Measurements from ENCODE around the gene POU6F2.
A peak's percentile ranks its signal among the peaks of the same experiment; 100 is the strongest.

POU6F2 gene

DNA sequence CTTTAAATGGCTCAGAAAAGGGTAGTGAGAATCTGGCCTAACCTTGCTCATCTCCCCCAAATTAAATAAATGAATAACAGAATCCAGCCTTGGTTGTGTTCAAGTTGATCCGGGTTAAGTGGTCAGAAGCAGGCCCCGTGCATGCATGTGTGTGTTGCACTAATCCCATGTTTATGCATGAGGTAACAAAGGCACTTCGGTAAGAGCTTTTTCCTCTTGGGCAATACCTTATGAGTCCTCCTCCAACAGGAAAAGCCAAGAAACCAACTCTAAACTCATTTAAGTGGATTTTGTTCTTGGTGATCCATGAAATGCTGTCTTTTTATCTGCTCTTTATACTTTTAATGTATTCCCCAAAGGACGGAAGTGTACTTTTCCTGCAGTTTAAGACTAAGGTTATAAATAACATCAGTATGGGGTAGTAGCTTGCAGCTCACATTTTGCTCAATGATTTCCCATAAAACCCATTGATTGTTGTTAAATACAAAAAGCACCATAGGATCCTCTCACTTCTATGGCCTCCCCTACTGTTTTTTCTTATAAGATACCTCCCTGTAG lies 483.6 kb downstream of the POU6F2 start:
- DNase-seq, result no peak

- no peak for DNase-seq
Observed at GRCh38 chr7:39463252-39463651, 485.5 kb downstream of the POU6F2 start.

GRCh38 chr7:39464350-39465054 lies 486.8 kb downstream of the POU6F2 start:
- no peak for DNase-seq

DNA sequence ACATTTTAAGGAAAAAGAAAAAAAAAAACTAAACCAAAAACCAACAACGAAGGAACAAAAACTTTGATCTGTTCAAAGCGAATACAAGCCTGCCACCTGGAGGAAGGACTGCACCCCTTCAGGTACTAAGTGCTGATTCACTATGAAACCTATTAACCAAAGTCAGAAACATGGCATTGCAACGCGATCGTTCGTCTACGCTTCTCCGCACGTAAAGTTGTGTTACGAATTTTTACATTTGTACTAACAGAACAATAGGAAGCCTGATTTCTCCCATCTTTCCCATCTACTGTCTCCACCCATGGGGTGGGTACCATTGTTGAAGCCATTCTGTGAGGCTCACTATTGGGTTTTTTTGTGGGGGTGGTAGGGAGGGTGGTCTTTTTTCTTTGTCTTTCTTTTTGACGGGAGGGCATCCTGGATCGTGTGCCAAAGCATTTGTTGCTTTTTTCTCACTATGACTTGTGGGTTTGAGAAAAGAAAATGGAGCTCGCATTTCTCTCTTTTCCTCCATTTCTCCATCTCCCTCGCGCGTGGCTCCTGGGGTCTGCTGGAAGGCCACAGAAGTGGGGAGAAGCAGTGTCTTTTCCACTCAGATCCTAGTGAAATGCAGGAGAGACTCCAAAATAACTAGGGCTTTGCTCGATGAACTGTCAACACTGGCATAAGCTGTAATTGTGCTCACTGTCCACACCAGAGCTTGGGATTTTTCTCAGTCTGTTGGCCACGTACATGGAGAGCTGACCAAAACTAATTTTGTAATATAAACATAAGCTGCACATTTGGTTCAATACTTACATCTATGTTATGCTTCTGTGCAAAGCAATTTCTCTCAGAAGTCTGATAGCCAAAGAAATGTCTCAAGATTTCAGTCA lies 487.6 kb downstream of the POU6F2 start:
- peak; percentile 39 for DNase-seq

DNA sequence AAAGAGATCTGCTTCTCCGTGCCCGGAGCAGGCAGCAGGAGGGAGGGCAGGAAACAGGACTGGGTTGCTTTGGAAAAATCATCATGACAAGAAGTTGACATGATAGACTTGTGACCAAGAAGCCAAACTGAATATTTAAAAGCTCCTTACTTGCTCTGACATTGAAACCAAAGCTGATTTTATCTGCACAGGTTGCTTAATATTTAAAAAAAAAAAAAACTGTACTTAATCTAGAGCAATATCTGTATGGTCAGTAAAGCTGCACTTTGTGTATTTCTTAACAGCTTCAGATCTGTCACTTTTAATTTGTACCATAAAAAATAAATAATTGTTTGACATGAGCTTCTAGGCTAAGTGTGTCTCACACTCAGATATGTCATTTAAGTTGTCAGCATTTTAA lies 490.6 kb downstream of the POU6F2 start:
- DNase-seq, result no peak

GRCh38 chr7:39468808-39469374 lies 491.2 kb downstream of the POU6F2 start:
- DNase-seq, result no peak

DNA sequence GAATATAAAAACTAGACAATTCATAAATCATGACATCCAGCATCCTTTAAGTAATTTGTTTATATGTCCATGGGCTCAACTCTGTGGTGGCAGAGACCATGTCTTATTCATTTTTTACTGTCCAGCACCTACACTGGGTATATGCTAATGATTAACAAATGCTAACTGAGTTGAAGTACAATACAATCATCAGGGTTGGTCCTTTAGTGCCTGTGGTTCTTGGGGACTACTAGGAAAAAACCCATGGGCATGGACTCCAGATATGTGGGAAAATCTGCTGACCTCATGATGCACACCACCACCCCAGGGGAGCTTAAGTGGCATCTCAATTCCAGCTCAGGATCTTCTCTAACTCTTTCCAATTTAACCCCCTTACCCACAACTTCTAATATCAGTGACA lies 503.2 kb downstream of the POU6F2 start:
- no peak for DNase-seq

GRCh38 chr7:39488467-39489393 lies 511.0 kb downstream of the POU6F2 start:
- no peak for DNase-seq

- no peak for DNase-seq
Observed at GRCh38 chr7:39490296-39490695, 512.6 kb downstream of the POU6F2 start.

DNA sequence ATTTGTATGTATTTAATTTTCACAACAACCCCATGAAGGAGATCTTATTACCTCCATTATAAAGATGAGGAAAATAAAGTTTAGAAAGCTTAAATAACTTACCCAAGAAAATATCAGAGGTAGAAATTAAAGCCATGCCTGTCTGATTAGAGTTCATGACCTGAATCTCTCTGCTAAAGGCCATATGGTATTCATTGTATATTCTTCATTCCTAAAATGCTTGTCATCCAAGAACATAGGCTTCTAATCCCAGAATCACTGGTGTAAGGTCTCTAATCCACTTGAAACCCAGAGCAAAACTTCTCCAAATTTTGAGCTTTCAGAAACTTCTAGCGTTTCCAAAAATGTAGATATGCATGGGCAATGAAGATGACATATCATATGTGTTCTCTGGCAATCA lies 516.2 kb downstream of the POU6F2 start:
- no peak for DNase-seq

- DNase-seq, result no peak
Observed at GRCh38 chr7:39501358-39501757, 523.6 kb downstream of the POU6F2 start.

GRCh38 chr7:39504963-39505362 lies 527.3 kb downstream of the POU6F2 start:
- DNase-seq, result no peak

- no peak for DNase-seq
Observed at GRCh38 chr7:39507866-39508551, 530.3 kb downstream of the POU6F2 start.

- DNase-seq, result no peak
Observed at GRCh38 chr7:39509436-39509835, 531.7 kb downstream of the POU6F2 start.

DNA sequence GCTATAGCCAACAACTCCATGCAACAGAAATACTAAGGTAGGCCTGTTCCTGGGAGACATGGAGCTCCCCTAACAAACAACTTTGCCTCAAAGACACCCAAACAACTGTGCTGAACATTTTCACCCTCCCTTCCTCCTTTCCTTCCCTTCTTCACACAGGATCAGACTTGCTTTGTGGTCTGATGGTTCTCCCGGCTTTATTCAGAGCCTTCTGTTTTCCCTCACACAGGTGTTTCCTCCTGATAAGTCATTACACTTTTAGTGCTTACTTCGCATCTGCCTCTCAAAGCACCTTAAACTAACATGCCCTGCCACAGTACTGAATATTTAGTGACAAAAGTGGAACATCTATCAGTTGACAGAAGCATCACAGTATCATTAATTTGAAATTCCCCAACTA lies 532.2 kb downstream of the POU6F2 start:
- no peak for DNase-seq

- DNase-seq, result no peak
Observed at GRCh38 chr7:39510864-39511354, 533.2 kb downstream of the POU6F2 start.

- no peak for DNase-seq
Observed at GRCh38 chr7:39515534-39516228, 538.0 kb downstream of the POU6F2 start.

GRCh38 chr7:39516498-39516897 lies 538.8 kb downstream of the POU6F2 start:
- DNase-seq, result no peak

- no peak for DNase-seq
Observed at GRCh38 chr7:39517240-39517639, 539.5 kb downstream of the POU6F2 start.
